ENCODE results near the gene TMEM132D.
"Not testable (repeated sequence)": the region's sequence is repeated elsewhere in the genome, so short reads cannot be mapped to it uniquely, and the experiment has no call there.

The TMEM132D gene

DNA sequence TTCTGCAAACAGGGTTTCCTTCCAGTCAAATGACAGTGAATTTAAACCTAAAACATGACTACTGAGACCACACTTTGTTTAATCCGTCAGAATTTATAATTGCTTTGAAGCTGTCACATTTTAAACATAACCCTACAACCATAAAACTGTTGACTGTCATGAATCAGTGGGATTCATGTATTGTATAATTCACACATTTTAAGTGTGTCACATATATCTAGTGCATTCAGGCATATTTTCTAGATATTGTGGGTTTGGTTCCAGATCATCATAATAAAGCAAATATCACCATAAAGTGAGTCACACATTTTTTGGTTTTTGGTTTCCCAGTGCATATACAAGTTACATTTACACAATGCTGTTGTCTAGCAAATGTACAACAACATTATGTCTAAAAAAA is 304.4 kb downstream of the TMEM132D start:
- DNase-seq (ENCODE audit: low read depth in 2 of 2, low spot score in 1 of 2) = no peak

DNA sequence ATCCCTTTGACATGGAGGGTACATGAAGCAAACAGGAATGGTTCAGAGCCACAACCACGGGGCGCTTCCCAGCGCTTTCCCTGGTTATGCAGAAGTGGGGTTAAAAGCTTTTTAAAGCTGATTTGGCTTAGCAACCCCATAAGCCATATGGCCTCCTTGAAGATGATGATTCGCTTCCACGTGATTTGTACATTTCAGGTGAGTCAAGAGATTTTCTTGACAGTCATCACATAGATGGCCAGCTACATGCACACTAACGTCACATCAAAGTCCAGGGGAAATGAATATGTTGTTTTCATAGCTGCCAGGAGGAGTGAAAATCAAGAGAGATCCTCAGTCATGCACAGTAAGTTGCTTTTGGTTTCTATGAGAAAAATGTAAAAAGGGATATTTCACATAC is 309.7 kb downstream of the TMEM132D start:
- no peak for DNase-seq (ENCODE audit: low read depth in 2 of 2, low spot score in 1 of 2)

DNA sequence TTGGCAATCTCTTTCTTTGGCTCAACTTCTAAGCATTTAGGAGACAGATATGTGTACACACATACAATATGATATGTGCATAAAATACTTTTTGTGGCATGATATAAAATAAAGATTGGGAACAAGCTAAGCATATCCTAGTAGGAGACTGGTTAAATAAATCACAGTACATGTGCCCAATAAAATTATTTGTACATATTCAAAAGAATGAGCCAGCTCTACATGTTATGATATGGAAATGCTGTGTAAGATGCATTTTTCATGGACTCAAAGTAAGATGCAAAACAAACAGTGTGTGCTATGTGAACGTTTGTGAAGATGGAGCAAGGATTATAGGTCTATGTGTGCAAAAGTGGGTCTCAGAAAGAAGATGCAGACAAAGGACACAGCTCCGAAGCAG is 311.4 kb downstream of the TMEM132D start:
- DNase-seq (ENCODE audit: low read depth in 2 of 2, low spot score in 1 of 2) = no peak

DNA sequence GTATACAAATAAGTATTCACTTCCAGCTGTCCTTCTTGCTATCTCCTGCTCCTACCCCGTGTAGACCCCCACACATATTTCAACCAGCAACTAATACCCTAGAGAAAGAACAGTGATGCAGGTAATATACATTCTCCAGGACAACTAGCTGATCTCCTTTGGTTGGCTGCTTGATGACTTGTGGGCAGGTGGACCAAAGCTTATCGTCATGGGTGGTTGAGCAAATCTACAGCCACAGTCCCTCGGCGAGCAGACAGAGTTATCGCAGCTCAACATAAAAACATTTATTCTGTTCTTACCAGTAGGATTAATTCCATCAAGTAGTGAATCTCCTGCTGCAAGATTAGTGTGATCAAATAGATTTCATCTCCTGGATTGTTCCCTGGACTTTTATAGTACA is 314.3 kb downstream of the TMEM132D start:
- no peak for DNase-seq (ENCODE audit: low read depth in 2 of 2, low spot score in 1 of 2)

DNA sequence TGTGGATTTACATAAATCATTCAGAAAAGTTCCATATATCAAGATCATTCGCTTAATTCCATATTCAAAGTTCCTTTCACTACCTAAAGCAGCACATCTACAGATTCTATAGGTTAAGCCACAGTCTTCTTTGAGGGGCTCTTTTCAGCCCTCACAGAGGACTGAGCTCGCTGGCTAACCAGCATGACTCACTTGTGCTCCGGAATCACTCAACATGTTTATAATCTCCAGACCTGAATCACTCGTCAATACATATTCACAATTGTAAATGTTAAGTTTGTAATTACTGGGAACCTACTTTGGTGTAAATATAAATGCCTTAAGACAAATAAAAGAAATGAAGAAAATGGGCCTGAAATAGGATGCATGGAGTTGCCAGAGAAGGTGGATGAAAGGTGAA is 315.7 kb downstream of the TMEM132D start:
- no peak for DNase-seq (ENCODE audit: low read depth in 2 of 2, low spot score in 1 of 2)

DNA sequence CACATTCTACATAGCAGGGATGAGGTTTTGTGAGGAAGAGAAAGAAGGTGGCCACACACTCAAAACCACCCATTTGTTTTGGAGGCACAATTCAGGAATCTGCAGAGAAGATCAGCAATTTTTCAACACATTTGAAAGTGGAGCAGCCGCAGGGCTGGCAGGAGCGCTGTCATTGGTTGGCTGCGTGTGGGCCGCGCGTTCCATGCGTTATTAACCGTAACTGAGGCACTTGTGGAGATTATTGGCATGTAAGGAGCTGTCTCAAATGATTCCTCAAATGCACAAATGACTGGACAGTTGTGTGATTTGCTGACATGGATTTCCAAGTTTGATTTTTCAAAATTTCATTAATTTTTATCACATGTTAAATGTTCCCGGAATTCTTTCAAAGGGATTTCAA is 318.5 kb downstream of the TMEM132D start:
- no peak for DNase-seq (ENCODE audit: low read depth in 2 of 2, low spot score in 1 of 2)

DNA sequence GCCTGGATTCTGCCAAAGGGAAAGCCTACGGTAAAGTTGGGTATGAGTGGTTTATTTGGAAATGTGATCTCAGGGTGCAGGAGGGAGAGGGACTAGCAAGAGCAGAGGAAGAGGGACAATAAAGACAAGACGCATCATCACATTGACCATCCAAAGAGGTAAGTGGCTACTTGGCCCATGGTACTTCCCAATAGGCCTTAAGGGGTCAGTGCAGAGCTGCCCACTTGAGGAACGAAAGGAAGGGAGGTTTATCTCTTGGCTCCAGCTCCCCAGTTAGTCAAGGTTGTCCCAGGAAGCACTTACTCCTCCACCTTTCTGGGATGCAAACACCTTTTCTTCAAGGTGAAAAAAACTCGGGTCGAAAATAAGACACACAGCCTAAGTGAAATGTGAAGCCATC is 323.9 kb downstream of the TMEM132D start:
- no peak for DNase-seq (ENCODE audit: low read depth in 2 of 2, low spot score in 1 of 2)

DNA sequence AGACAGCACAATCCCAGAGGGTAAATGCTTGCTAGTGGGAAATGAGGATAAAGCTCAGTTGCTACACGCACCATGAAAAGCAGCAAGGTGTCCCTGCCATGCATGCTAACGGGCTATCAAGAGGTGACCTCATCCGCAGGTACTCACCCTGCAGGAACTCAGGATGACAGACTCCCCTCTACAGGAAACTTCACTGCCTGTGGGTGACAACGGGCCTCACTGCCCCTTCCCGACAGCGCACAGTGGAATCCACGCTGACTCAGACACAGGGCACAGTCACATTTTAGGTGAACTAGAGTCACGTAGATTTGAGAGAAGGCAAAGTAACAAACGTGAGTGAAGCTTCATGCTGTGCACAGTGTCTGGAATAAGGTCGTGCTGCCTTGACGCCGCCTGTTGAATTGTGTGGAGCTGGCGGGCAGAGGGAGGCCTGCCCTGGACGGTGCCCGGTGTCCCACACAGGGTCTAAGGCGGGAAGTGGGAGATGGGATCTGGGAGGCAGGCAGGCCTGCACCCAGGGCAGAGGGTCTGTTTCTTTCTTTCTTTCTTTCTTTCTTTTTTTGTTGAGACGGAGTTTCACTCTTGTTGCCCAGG is 331.8 kb downstream of the TMEM132D start:
- DNase-seq (ENCODE audit: low read depth in 2 of 2, low spot score in 1 of 2) = no peak

DNA sequence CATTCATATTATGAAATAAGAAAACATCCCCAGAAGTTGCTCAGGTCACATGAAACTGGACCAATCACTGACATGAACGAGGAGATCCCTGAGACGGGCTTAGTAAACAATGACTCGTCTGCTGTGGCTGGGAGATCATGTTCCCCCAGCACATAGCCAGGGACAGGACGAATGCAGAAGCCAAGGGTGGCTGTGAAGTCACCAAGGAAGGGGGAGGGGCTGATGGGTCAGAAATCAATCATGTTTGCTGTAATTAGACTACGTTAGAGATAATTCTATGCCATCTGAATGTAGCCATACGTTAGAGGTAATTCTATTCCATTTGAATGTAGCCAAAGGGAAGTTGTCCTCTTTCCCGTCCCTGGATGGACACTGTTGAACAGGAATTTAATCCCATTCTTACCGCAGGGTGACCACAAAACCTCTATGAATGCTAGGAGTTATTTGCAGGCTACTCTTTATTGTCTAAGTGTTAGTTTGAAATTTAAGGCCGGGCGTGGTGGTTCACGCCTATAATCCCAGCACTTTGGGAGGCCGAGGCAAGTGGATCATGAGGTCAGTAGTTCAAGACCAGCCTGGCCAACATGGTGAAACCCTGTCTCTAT is 332.9 kb downstream of the TMEM132D start:
- DNase-seq (ENCODE audit: low read depth in 2 of 2, low spot score in 1 of 2) = no peak

DNA sequence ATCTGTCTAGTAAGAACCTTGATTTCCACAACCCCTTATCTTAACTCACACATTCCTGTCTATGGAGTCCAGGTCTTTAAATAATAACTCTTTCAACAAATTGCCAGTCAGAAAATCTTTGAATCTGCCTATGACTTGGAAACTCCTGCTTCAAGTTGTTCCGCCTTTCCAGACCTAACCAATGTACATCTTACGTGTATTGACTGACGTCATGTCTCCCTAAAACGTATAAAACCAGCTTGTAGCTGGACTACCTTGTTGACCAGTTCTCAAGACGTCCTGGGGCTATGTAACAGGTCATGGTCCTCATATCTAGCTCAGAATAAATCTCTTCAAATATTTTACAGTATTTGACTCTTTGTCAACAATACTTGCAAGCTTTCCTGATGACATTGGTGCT is 337.0 kb downstream of the TMEM132D start:
- no peak for DNase-seq (ENCODE audit: low read depth in 2 of 2, low spot score in 1 of 2)

DNA sequence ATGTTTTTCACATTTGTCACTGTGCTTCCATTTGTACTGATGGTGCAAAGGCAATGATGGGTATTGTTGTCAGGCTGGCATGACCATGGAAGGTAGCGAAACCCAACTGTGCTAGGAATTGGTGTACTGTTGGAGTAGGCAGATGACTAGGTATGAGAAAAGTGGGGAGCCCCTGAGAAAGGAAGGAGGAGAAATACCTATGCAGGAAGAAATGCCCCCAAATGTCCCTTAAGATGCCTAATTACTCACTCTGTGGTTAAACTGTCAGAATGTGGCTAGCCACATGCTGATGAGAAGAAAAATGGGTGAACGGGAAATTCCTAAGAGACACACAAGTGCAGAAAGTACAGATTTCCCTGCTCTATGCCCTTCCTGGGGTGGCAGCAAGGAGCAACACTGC is 339.1 kb downstream of the TMEM132D start:
- DNase-seq (ENCODE audit: low read depth in 2 of 2, low spot score in 1 of 2) = no peak

DNA sequence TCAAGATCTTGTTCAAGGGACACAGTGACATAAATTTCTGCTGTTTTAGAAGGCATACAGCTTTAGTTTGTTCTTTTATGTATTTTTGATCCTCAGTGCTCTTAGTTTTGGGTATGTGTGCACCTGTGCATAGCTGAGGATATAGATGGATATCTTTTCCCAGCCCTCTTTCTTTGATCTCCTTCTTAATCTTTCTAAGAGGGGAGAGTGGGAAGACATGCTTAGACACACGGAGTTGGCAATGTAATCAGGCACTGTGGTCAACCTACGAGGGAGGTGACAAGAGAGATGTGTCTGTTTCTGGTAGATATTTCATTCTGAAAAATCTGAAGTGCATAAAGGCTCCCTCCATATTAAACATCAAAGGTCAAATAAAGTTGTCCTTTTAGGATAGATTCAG is 340.6 kb downstream of the TMEM132D start:
- DNase-seq (ENCODE audit: low read depth in 2 of 2, low spot score in 1 of 2) = no peak

DNA sequence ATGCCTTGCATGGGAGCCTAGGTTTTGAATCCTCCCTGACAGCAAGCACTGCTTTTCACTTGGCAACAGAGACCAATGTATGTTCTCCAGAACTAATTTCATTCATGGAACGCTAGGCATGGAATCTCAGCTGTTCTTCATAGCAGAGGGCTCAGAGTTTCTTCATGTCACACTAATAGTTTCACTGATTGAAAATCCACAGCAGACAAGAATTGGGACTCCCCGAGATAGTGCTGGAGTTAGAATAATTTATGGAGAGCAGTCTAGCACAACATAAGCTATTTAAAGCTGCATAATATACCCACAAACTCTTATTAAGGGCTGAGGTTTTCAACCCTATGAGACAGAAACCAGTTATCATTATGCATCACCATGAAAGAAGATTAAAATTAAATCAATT is 342.5 kb downstream of the TMEM132D start:
- DNase-seq (ENCODE audit: low read depth in 2 of 2, low spot score in 1 of 2) = no peak

DNA sequence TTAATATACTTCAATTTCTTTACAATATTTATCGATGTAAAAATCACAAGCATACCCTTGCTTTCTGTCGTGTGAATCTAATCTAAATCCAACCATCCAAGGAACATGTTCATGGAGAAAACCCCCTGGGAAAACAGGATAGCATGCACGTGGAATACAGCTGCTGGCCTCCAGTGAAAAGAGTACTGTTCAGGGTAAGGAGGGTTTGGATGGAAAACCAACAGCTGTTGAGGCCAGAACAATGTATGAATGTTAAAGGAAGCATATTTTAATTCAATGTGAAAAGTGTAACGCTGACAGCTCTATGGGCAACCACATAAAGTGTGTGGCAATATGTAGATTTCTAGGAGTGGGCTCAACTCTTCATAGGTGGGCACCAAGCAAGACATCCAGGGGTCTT is 344.0 kb downstream of the TMEM132D start:
- no peak for DNase-seq (ENCODE audit: low read depth in 2 of 2, low spot score in 1 of 2)

DNA sequence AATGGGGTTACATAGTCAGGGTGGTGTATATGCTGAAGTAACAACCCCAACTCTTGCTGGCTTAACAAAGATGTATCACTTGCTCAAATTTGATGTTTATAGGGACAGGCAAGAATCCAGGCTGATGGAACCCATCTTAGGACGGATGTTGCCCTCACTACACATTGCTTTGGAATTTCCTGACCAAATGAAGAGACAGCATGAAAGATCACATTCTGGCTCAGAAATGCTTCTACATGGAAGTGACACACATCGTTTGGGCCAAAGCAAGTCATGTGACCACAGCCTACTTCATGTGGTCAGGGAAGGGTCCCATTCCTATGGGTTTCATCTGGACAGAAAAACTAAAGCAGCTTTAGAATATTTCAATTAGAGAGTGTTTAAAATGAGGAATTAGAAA is 345.8 kb downstream of the TMEM132D start:
- DNase-seq (ENCODE audit: low read depth in 2 of 2, low spot score in 1 of 2) = no peak

DNA sequence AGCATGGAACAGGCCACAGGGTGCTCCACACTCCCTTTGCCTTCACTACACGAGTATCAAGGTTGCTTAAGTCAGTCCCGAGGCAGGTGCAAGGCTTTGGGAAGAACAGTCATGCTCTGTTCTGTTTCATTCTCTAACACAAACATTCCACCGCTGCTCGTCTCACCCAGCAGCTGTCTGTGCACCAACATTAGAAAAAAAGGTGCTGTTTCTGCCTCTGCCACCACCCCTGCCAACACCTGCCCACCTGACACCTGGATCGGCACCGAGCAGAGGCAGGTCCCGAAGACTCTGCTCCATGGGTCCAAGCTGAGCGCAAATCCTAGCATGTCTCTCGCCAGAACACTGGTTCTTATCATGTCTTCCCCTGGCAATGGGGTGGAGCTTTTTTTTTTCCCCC is 347.7 kb downstream of the TMEM132D start:
- no peak for DNase-seq (ENCODE audit: low read depth in 2 of 2, low spot score in 1 of 2)

DNA sequence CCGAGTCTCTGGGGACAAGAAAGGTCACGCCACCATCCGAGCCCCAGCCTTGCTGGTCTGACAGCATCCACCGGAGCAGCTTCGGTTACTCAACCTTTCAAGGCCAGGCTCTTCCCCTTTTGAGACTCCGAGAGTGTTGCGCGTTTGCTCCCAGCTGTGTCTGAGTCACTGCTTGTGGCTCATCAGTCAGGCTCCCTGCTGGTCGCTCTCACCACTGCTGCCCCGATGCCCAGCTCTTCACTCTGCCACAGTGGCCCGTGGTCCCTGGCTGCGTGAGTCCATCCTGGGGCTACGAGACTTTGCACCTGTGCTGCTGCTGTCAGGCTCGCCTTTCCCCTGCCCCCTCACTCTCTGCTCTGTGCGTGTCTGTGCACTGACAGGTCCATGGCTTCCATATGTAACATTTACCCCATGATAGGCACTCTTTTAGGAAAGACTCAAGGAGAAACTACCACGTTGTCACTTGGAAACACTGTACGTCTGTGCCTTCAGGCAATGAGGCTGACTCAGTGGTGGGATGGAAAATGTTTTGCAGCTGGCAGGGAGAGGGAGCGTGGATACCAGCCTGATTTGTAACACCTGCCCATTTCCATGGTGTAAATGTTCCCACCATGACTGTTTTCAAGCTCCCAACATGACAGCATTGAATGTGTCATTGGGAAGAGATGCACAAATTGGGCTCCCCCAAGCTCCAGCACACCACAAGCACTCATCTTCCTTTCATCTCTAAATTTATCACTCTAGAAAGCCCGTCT is 350.7 kb downstream of the TMEM132D start:
- DNase-seq (ENCODE audit: low read depth in 2 of 2, low spot score in 1 of 2) = no peak

DNA sequence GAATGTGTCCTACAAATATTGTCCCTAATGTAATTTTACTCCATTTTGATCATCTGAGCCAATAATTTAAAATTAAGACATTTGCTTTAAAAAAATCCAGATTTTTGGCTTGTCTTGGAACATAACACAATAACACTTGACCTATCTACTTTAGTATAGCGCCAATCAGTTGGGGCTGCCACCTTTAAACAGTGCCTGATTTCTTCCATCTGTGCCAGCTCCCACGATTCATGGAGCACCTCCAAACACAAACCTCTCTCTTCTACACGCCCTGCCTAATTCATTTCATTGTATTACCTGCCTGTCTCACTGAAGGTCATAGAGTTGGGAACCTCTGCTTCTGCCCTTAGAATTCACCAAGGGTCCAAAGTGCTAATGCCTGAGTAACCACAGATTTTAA is 352.4 kb downstream of the TMEM132D start:
- no peak for DNase-seq (ENCODE audit: low read depth in 2 of 2, low spot score in 1 of 2)

DNA sequence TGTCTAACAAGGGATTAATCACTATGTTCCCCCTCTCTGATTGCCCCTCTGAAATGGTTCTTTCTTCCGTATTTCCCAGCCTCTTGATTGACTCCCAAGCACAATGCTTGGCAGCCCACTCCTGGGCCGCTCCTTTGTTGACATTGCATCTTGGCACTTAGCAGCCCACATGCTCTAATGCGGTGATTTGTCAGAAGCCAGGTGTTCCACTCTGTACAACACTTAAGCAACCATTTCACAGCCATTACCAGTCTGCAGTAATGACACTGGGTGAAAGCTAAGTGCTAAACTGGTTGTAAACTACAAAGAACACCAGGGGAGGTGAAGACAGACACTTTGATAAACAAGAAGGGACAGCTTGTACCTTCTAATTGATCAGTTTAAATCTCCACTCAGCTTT is 353.5 kb downstream of the TMEM132D start:
- no peak for DNase-seq (ENCODE audit: low read depth in 2 of 2, low spot score in 1 of 2)

DNA sequence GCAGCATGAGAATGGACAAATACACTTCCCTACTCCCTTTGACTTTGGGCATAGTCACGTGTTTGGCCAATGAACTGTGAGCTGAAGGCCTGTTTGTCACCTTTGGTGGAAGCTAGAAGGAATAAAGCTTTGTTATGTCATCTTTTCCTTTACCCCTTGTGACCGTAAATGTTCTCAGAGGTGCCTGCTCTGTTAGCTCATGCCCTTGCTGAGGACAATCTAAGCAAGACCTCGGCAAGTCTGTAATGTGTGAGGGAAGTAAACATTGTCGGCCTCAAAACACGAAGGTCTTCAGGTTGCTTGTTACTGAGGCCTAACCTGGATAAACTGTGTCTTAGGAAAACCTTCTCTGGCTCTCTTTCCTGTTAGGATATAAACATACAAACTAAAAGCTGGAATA is 354.2 kb downstream of the TMEM132D start:
- no peak for DNase-seq (ENCODE audit: low read depth in 2 of 2, low spot score in 1 of 2)

DNA sequence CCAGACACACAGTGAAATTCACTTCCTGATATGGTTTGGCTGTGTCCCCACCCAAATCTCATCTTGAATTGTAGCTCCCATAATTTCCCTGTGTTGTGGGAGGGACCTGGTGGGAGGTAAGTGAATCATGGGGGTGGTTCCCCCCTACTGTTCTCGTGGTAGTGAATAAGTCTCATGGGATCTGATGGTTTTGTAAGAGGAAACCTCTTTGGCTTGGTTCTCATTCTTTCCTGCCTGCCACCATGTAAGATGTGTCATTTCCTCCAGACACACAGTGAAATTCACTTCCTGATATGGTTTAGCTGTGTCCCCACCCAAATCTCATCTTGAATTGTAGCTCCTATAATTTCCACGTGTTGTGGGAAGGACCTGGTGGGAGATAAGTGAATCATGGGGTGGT is 354.8 kb downstream of the TMEM132D start:
- not testable (repeated sequence) for DNase-seq (ENCODE audit: low read depth in 2 of 2, low spot score in 1 of 2)

DNA sequence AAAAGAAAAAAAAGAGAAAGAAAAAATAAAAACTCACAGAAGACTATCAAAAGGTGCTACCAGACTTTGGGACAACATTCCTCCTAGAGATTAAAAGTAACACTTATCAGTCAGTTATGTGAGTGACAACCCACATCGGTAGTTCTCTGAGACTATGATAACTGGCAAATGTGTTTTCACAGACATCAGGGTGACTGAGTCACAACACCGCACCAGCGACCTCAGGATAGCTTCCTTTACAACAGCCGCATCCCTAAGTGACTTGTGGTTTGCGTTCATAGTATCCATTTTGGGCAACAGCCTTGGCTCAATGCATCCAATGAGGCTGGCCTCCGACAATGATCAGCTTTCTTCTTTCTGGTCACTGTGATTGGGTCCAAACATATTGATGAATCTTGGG is 359.1 kb downstream of the TMEM132D start:
- DNase-seq (ENCODE audit: low read depth in 2 of 2, low spot score in 1 of 2) = no peak

DNA sequence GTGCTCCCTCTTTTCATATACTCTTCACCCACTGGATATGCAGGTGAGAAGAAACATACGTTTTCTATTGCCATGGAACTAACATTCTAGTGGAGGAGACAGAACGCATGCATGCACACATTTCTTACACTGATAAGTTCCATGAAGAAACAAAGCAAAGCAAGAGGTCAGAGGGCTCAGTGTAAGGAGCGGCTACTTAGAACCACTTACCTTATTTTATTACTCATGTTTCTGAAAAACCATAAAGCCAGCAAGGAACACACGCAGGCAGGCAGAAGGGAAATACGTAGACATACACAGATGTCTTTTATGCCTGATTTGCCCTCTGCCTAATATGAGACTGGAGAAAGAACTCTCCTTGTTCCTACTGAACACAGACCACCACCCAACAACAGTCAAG is 362.9 kb downstream of the TMEM132D start:
- no peak for DNase-seq (ENCODE audit: low read depth in 2 of 2, low spot score in 1 of 2)
